Measurements from ENCODE around the gene TSPY10.
"Not testable (repeated sequence)": the region's sequence is repeated elsewhere in the genome, so short reads cannot be mapped to it uniquely, and the experiment has no call there.

Gene TSPY10

GRCh38 chrY:9527580-9527979, at the start of gene TSPY10:
Gene TSPY10 (plus strand): TSS chrY:9527880. CDS start chrY:9527926, 46 bp downstream.
- DNase-seq (ENCODE audit: low read depth in 2 of 2): not testable (repeated sequence)

GRCh38 chrY:9486967-9487366, 40.7 kb upstream of the TSPY10 start, which contains the start of gene TSPY9:
Gene TSPY9 (plus strand): TSS chrY:9487267. CDS start chrY:9487313, 46 bp downstream.
- not testable (repeated sequence) for DNase-seq (ENCODE audit: low read depth in 2 of 2)

GRCh38 chrY:9504396-9504795, 23.3 kb upstream of the TSPY10 start:
- DNase-seq (ENCODE audit: low read depth in 2 of 2): not testable (repeated sequence)

- not testable (repeated sequence) for DNase-seq (ENCODE audit: low read depth in 2 of 2)
Observed at GRCh38 chrY:9516287-9516686, 11.4 kb upstream of the TSPY10 start.

All from stimulated activated CD8-positive, alpha-beta memory T cell treated with anti-CD3 and anti-CD28 coated beads, Interleukin-2, amount 100 ng/mL, for 48 hours (primary cell).